Measurements from ENCODE around the gene PTPN5. TPM values are rescaled to one million over a fixed set of nuclear protein-coding genes. Genes with fewer than 3 reads are reported as not detected.

PTPN5 gene
- total RNA-seq, 1 donor = not detected

- H2AFZ ChIP-seq (ENCODE audit: low read length) = peak overlapping the region; percentile 96
- peak; percentile 75 for TF ChIP-seq CTCF (IDR thresholded peaks at IDR 0.05; ENCODE audit: extremely low read depth, low read depth, low read length)
- H3K4me1 ChIP-seq (ENCODE audit: insufficient read depth, low read length) = peaks cover 17% of the 10 kb centered on the region
- H3K36me3 ChIP-seq (ENCODE audit: insufficient read depth, low read length) = no peaks in the 10 kb centered on the region
- H3K9me3 ChIP-seq (ENCODE audit: low read depth, low read length) = no peaks in the 10 kb centered on the region
- H3K27ac ChIP-seq (ENCODE audit: low read depth, low read length) = no peak overlapping the region
- H3K4me2 ChIP-seq (ENCODE audit: insufficient read depth, low read length) = peak overlapping the region; percentile 98
- H3K27me3 ChIP-seq (ENCODE audit: insufficient read depth, low read length) = no peaks in the 10 kb centered on the region
- no peaks in the 10 kb centered on the region for H4K20me1 ChIP-seq (ENCODE audit: insufficient read depth, low read length)
- no peaks in the 10 kb centered on the region for H3K79me2 ChIP-seq (ENCODE audit: insufficient read depth, low read length)
- DNase-seq (ENCODE audit: insufficient read length, low spot score, missing footprints) = peak; percentile 94
- H3K4me3 ChIP-seq (ENCODE audit: insufficient read depth, low read length) = peak overlapping the region; percentile 80
These were observed 69.9 kb downstream of the PTPN5 start for GRCh38 chr11:18721561-18722292.

GRCh38 chr11:18720808-18721560 lies 70.6 kb downstream of the PTPN5 start:
- DNase-seq (ENCODE audit: insufficient read length, low spot score, missing footprints) = peak; percentile 94
- Histone ChIP-seq H3K36me3 (ENCODE audit: insufficient read depth, low read length) (no peaks in the 10 kb centered on the region), H3K4me2 (ENCODE audit: insufficient read depth, low read length) (peak overlapping the region; percentile 98), H3K27ac (ENCODE audit: low read depth, low read length) (peak overlapping the region; percentile 41), H4K20me1 (ENCODE audit: insufficient read depth, low read length) (no peaks in the 10 kb centered on the region), H3K79me2 (ENCODE audit: insufficient read depth, low read length) (no peaks in the 10 kb centered on the region), H3K4me1 (ENCODE audit: insufficient read depth, low read length) (peaks cover 17% of the 10 kb centered on the region), H3K27me3 (ENCODE audit: insufficient read depth, low read length) (no peaks in the 10 kb centered on the region), H3K4me3 (ENCODE audit: insufficient read depth, low read length) (peak overlapping the region; percentile 80), H3K9me3 (ENCODE audit: low read depth, low read length) (no peaks in the 10 kb centered on the region), H2AFZ (ENCODE audit: low read length) (peak overlapping the region; percentile 96)
- no peak for TF ChIP-seq CTCF (IDR thresholded peaks at IDR 0.05; ENCODE audit: extremely low read depth, low read depth, low read length)

- peak; percentile 95 for DNase-seq (ENCODE audit: insufficient read length, low spot score, missing footprints)
- Histone ChIP-seq H3K36me3 (ENCODE audit: insufficient read depth, low read length) (no peaks in the 10 kb centered on the region), H3K79me2 (ENCODE audit: insufficient read depth, low read length) (no peaks in the 10 kb centered on the region), H3K4me2 (ENCODE audit: insufficient read depth, low read length) (peak overlapping the region; percentile 98), H2AFZ (ENCODE audit: low read length) (peak overlapping the region; percentile 96), H3K27me3 (ENCODE audit: insufficient read depth, low read length) (no peaks in the 10 kb centered on the region), H3K27ac (ENCODE audit: low read depth, low read length) (peak overlapping the region; percentile 41), H3K9me3 (ENCODE audit: low read depth, low read length) (no peaks in the 10 kb centered on the region), H3K4me3 (ENCODE audit: insufficient read depth, low read length) (peak overlapping the region; percentile 80), H3K4me1 (ENCODE audit: insufficient read depth, low read length) (peaks cover 17% of the 10 kb centered on the region), H4K20me1 (ENCODE audit: insufficient read depth, low read length) (no peaks in the 10 kb centered on the region)
- TF ChIP-seq CTCF (IDR thresholded peaks at IDR 0.05; ENCODE audit: extremely low read depth, low read depth, low read length) = no peak
These were observed 71.3 kb downstream of the PTPN5 start for GRCh38 chr11:18720091-18720807.

Measured in osteoblast (primary cell).